ENCODE data around the gene ARSD.
"Not testable (repeated sequence)": the region's sequence is repeated elsewhere in the genome, so short reads cannot be mapped to it uniquely, and the experiment has no call there.

Gene ARSD

DNA sequence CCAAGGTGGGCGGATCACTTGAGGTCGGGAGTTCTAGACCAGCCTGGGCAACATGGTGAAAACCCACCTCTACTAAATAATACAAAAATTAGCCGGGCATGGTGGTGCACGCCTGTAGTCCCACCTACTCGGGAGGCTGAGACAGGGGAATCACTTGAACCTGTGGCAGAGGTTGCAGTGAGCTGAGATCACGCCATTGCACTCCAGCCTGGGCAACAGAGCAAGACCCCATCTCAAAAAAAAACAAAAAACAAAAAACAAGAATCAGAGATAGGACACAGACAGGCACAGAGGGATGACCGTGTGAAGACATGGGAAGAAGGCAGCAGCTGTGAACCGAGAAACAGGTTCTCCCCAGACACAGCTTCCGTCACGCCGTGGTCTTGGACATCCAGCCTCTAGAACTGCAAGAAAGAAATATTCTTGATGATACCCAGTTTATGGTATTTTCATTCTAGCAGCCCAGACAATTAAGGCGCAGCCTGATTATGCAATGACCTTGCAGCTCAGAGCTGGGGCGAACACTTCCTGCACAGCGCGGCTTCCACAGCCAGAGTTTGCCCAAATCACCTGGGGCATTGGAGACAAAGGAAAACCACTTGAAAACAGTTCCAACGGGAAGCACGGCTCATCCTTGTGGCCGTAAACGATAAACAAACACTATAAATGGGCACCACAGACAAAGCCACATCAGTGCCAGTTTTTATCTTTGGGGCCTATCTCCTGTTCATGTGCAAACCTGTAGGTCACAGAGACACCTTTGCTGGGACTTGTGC lies 4.2 kb upstream of the ARSD start:
- no peak for DNase-seq (ENCODE audit: low read depth in 2 of 2)

DNA sequence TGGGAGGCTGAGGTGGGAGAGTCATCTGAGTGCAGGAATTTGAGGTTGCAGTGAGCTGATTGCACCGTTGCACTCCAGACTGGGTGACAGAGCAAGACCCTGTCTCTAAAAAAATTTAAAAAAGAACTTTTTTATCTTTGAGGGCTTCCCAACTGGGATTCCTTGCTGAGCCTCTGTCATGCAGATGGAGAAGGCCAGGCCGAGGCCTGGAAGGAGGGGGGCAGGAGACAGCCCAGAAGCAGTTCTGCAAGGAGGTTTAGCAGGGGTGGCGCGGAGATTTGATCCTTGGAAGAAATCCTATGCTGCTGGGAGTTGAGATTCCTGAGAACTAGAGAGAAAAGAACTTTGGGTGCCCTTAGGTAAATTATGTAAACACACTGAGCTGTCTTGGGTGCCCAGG lies 2.5 kb upstream of the ARSD start:
- DNase-seq (ENCODE audit: low read depth in 2 of 2) = no peak

DNA sequence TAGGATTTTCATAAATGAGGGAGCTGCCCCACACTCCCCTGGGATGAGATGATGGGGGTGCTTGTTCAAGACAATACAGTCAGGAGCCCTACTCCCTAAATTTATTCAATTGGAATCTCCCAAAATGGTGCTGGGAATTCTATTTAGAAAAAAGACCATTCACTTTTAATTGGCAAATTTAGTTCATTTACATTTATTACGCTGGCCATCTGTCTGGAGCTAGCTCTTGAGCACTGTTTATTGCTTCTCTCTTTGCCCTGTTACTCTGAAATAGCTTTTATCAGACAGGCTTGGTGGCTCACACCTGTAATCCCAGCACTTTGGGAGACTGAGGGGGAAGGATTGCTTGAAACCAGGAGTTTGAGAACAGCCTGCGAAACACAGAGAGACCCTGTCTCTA lies 2.0 kb upstream of the ARSD start:
- DNase-seq (ENCODE audit: low read depth in 2 of 2) = no peak

DNA sequence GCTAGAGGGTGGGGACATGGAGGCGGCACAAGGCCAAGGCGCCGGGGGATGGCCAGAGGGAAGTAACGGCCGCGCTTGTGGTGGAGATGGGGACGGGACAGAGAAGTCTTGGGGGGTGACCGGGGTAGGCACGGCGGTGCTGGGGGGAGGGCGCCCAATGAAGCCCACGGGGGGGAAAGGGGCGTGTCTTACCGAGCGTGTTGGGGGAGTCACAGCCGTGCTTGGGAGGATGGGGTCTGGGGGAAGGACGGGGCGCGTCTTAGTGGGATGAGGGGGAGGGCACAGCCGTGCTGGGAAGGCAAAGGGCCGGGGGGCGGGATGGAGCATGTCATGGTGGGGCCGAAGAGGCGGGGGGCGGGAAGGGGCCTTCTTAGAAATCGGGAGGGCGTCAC lies 952 bp downstream of the ARSD start:
- DNase-seq (ENCODE audit: low read depth in 2 of 2) = no peak

DNA sequence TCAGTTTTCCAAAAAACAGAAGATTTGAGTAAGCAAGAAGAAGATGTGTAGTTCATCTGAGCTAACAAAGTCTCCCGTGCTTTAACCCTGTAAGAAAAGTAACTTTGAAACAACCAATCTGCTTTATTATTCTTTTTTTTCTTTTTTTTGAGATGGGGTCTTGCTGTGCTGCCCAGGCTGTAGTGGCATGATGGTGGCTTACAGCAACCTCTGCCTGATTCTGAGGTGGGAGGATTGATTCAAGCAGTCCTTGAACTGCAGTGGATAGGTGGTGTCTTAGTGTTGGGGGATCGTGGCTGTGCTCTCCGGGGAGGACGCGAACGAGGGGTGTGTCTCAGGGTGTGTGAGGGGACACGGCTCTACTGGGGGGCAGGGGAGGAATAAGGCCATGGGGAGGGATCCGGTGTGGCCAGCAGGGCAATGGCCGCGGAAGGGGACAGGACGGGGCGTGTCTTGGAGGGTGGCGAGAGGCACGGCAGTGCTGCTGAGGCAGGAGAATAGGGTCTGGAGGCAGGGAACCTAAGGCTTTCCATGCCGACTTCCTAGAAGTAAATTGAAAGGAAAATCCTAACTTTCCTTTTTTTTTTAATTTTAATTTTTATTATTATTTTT lies 2.4 kb downstream of the ARSD start:
- DNase-seq (ENCODE audit: low read depth in 2 of 2) = no peak

DNA sequence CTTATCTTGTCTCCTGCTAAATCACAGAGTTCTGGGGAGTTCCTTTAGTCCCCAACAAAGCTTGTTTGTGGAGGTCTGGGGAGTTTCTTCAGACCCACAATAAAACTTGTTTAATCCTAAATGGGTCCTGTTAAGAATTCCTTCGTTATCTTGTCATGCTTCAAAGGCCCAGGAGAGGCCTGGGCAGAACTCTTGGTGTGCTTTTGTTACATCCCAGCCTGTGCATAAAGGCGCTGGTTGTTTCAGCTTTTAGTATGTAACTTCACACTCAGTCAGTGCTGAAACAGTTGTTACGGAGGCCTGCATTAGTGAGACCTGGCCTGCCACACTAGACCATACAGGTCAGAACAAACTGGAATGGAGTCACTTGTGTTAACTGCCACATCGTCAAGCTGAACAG lies 2.9 kb downstream of the ARSD start:
- DNase-seq (ENCODE audit: low read depth in 2 of 2) = not testable (repeated sequence)

DNA sequence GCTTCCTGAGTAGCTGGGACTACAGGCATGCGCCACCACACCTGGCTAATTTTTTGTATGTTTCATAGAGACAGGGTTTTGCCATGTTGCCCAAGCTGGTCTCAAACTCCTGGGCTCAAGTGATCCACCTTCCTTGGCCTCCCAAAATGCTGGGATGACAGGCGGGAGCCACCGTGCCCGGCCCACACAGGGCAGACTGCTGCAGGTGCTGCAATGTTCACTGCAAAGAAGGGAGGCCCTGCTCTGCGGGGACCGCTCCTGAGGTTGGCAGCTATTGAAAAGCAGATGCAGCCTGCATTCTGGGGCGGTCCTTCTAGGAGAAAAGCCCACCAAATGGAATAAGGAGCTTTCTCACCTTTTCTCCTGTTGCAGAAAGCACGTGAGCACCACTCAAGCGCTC lies 5.0 kb downstream of the ARSD start:
- no peak for DNase-seq (ENCODE audit: low read depth in 2 of 2)

DNA sequence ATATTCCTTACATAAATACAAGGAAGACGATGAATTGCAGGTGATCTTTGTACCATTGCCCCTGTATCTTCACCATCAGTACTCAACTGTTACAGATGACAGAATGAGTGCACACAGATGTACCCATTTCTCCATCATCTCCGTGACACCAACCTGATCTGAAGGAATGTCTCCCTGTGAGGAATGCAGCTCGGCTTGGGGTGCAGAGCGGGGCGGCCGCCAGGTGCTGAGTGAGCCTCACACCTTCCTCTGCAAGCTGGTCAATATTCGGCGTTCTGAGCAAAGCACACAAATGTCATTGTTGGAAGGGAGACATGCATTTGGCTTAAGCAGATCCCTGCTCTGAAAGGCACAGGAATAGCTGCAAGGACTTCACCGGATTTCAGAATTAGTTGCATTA lies 7.4 kb downstream of the ARSD start:
- no peak for DNase-seq (ENCODE audit: low read depth in 2 of 2)

DNA sequence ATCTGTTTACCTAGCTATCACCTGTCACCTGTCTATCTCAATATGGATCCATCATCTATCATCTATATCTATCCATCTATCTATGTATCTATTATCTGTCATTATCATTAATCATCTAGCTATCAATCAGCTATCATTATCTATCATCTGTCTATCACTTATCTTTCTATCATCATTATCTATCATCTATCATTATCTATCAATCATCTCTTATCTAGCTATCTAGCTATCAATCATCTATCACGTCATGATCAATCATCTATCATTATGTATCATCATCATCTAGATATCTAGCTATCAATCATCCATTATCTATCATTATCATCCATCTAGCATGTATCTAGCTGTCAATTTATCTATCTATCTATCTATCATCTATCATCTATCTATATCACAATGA lies 7.9 kb downstream of the ARSD start:
- DNase-seq (ENCODE audit: low read depth in 2 of 2) = no peak

DNA sequence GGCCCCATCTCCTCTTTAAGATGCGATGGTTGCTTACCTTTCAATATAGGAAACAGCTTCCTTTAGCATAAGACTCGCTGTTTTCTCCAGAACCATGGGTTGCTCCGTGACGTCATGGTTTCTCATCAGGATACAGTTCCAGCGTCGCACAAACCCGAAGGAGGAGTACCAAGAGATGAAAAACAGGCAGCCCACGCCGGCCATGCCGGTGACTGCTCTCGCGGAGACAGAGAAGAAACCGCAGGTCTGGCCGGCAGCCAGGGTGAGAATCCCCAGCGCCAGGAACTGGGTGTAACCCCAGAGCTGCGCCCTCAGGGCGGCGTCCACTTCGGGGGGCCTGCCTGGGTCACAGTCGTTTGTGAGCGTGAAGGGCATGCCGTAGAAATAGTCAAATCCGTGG lies 11.4 kb downstream of the ARSD start:
- no peak for DNase-seq (ENCODE audit: low read depth in 2 of 2)

DNA sequence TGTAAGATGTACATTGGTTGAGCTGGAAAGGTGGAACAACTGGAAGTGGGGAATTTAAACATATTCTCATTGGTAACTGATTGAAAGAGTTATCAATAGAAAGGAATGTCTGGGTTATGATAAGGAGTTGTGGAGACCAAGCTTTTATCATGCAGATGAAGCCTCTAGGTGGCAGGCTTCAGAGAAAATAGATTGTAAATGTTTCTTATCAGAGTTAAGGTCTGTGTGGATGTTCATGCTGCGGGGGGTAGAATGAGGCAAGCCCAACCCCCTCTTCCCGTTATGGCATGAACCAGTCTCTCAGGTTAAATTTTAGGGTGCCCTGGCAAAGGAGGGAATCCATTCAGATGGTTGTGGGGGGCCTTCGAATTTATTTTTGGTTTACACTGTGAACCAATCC lies 16.0 kb downstream of the ARSD start:
- DNase-seq (ENCODE audit: low read depth in 2 of 2) = no peak

DNA sequence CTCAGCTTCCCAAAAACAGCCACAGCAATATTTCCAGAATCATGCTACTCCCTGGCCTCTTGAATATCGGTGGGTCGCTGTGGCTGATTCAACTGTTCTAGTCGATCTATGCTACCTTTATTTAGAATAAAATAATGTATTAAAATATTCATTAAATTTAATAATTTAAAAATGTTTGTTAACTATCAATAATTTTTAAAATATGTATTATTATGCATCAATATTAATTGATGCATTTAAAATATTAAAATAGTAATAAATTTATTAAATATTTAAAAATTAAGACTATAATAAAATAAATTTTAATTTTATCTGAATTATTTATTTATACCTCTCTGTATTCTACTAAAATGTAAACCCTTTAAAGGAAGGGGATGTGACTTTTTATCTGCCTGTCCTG lies 19.0 kb downstream of the ARSD start:
- no peak for DNase-seq (ENCODE audit: low read depth in 2 of 2)

DNA sequence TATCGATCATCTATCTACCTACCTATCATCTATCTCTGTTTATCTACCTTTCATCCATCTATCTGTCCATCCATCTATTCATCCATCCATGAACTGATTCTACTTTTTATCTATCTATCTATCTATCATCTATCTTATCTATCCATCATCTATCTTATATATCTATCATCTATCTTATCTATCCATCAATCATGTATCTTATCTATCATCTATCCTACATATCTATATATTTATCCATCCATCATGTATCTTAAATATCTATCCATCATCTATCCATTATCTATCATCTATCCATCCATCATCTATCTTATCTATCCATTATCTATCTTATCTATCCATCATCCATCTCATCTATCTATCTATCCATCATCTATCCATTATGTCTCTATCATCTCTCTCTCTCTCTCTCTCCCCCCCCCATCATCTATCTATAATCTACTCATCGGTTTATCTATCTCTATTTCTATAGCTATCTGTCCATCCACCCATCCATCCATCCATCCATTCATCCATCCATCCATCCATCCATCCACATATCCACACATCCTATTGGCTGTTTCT lies 20.9 kb downstream of the ARSD start:
- no peak for DNase-seq (ENCODE audit: low read depth in 2 of 2)

DNA sequence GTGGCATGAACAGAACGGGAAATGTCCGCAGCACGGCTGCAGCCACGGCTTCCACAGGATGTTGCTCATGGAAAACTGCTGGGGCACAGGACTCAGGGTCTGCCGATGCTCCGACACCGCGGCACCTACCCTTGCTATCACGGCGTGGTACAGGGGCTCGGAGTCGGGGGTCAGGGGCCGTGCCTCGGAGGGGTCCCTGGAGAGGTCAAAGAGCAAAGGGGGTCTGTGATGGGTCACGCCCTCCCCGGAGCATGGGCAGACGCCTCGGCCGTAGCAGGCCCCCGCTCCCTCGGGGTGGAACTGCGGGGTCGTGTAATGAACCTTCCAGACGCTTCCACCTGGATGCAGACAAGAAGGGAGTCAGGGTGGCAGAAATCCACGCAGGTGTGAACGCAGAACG lies 21.8 kb downstream of the ARSD start:
- no peak for DNase-seq (ENCODE audit: low read depth in 2 of 2)

DNA sequence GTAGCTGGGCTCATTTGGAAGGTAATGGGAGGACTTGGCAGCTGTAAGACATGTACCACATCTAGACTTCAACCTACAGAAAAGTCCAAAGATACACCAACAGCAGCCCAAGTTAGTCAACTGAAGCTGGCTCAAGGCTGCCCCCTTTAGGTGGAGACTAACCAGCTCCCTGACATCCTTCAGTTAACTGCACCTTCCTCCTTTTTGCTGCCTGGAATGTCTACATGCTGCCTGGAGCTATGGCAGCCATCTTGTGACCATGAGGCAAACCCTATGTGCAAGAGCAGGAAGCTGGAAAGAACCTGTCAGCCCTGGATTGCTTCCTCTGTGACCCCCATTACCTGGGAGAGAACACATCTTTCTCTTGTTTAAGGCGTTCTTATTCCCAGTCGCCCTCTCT lies 25.8 kb downstream of the ARSD start:
- no peak for DNase-seq (ENCODE audit: low read depth in 2 of 2)

DNA sequence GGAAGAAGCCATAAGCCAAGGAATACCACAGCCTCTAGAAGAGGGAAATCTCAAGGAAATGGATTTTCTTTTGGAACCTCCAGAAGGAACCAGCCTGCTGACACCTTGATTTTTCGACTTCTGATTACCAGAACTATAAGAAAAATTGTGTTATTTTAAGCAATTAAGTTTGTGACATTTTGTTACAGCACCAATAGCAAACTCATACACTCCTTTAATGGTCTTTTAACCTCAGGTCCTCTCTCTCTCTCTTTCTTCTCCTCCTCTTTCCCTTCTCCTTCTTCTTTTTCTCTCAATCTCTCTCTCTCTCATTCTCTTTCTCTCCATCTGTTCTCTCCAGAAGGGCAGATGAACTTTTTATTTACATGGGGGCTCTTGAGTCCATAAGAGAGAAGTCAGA lies 26.3 kb downstream of the ARSD start:
- DNase-seq (ENCODE audit: low read depth in 2 of 2) = no peak

DNA sequence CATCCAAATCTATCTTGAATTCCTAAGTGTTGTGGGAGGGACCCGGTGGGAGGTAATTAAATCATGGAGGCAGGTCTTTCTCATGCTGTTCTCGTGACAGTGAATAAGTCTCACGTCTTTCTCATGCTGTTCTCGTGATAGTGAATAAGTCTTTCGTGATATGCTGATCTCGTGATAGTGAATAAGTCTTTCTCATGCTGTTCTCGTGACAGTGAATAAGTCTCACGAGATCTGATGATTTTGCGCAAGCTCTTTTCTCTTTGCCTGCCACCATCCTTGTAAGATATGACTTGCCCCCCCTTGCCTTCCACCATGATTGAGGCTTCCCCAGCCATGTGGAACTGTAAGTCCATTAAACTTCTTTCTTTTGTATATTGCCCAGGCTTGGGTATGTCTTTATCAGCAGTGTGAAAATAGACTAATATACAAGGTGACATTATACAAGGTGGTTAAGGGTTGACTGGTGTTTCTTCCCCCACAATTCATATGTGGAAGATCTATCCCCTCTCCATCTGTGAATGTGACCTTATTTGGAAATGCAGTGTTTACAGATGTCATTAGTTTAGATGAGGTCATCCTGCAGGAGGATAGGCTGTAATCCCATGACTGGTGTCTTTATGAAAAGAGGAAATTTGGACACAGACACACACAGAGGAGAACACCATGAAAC lies 27.6 kb downstream of the ARSD start:
- no peak for DNase-seq (ENCODE audit: low read depth in 2 of 2)

DNA sequence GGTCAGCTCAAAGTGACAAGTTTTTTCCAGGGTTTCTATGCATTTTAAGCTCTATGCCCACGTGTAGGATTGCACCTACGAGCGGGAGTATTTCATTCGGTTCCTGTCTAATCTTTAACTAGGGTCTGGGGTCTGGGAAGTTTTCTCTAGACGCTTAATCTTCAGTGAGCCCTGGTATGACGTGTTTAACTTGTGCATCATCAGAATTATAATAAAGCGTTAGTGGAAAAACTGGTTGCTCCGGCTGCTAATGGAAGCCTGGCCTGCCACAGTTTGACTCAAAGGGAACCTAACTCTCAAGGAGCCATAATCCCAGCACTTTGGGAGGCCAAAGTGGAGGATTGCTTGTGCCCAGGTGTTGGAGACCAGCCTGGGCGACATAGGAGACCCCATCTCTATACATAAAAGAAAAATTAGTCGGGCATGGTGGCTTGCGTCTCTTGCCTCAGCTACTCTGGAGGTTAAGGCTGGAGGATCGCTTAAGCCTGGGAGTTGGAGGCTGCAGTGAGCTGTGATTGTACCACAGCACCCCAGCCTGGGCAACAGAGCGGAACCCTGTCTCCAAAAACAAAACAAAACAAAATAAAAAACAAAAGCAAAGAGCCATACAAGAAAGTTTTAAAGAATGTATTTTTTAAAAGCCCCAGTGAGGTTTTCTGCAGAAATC lies 30.2 kb downstream of the ARSD start:
- no peak for DNase-seq (ENCODE audit: low read depth in 2 of 2)

DNA sequence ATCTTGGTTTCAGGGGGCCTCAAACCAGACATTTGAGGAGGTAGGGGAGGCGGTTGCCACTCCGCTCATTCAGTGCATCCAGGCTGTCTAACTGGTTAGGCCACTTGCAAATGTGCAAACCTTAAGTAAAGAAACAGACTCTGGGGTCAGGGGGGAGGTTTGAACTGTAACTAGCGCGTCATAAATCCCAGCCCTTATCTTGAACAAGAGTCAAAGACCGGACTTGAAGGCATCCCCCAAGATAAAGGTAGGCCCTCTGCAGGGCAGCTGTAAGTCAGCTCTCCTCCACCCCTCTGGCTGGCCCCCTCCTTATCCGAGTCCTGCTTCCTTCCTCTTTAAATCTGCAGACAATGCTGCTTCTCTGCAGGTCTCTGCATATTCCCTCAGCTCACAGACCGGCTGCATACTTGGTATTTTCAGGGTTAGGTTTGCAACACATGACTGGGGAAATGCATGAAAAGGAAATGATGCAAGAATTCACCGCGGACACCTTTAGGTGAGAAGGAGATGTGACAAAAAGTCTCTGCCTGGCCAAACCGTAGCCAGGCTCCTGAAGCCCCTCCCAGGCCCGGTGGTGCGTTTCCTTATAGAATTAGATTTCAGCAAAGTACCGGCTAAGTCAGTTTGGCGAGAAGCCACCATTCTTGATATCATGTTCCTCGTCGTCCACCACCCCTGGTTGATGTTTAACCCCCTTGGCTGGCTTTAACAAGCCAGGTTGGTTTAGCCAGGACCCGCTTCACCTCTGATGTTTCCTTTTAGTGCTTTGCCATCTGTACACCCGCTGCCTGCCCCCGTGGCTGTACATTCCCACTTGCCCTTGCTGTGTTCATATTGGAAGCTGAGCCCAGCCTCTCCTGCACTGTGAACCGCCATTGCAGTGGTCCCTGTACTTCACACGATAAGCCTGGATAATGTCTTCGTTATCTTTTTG lies 31.2 kb downstream of the ARSD start:
- DNase-seq (ENCODE audit: low read depth in 2 of 2) = peak in 1 of 2 donors; percentile 0

DNA sequence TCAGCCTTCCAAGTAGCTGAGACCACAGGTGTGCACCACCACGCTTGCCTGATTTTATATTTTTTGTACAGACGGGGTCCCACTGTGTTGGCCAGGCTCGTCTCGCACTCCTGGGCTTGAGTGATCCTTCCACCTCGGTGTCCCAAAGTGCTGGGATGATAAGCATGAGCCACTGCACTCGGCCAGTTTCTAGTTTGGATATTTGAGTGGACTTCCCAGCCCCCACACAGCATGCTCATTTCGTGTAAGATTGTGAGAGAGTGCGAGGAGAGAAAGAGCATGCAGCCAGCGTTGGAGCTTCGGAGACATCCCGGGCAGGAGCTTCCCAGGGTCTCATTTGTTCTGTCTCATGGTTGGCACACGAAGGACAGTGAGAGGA lies 31.8 kb downstream of the ARSD start:
- DNase-seq (ENCODE audit: low read depth in 2 of 2) = no peak

DNA sequence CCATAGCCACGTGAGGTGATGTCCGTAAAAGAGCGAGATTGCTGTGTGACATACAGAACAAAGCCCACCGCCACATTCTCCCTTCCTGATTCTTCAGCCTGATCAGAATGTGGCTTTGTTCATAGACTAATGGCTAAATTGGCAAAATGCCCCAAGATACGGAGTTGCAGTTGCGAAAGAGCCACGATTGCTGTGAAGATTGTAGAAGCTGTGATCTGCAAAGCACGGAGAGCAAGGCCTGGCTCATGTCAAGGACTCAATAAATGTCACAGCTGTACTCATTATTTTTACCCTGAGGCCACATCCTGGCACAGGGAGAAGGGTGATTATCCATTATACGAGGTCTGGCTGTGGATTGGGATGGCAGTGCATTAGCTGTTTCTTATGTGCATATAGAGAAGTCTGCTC lies 34.2 kb downstream of the ARSD start:
- no peak for DNase-seq (ENCODE audit: low read depth in 2 of 2)
